ENCODE measurements around the gene UCN2. TPM values are rescaled to one million over a fixed set of nuclear protein-coding genes. Genes with fewer than 3 reads are reported as not detected.

Gene UCN2
- total and polyA plus RNA-seq, 9 of the 15 experiments (the other 6 are each of a cell fraction or from before 2014, with no cell fraction given) = 0.08 to 0.11 TPM; not detected in 7

GRCh38 chr3:48536785-48537184, 26.8 kb downstream of the UCN2 start:
- H3K36me3 ChIP-seq (ENCODE audit: control insufficient read depth, insufficient read depth, low read length) = peaks cover 71% of the 10 kb centered on the region

More at GRCh38 chr3:48536785-48537184, 26.8 kb downstream of the UCN2 start:
- Histone ChIP-seq H3K4me3 (no peak overlapping the region), H3K79me2 (ENCODE audit: control insufficient read depth, insufficient read depth, low read length) (no peaks in the 10 kb centered on the region), H2AFZ (ENCODE audit: low read depth, low read length) (no peak overlapping the region), H3K27ac (ENCODE audit: extremely low read depth, low read depth, low read length) (no peak overlapping the region), H3K9me3 (replicated peaks; ENCODE audit: control insufficient read depth, insufficient read depth, low read depth, low read length) (no peaks in the 10 kb centered on the region), H3K9me1 (ENCODE audit: control insufficient read depth, insufficient read depth, low read length) (peaks cover 4% of the 10 kb centered on the region), H3K4me1 (replicated peaks in 1 of 2; ENCODE audit: control insufficient read depth in 2 of 2, insufficient read depth in 2 of 2, low read length in 2 of 2) (no peaks in the 10 kb centered on the region), H3K4me2 (ENCODE audit: insufficient read depth, low read length) (no peak overlapping the region), H3K9ac (ENCODE audit: insufficient read depth in 1 of 2, low read depth in 2 of 2, low read length in 2 of 2) (no peak overlapping the region), H3K27me3 (ENCODE audit: control insufficient read depth in 2 of 2, insufficient read depth in 2 of 2, low read length in 2 of 2) (no peaks in the 10 kb centered on the region), H4K20me1 (replicated peaks; ENCODE audit: control insufficient read depth, insufficient read depth, low read length) (no peaks in the 10 kb centered on the region)
- ChIA-PET CTCF (ENCODE audit: low intra/inter-chr PET ratio) (no interaction called here), POLR2A (interaction anchor here (1.0 kb wide), 1 partner anchor 12 kb away, joined by 4 read pairs; no protein-coding TSS in a partner anchor)
- TF ChIP-seq KAT2B (IDR thresholded peaks at IDR 0.05; ENCODE audit: low read depth, low read length) (no peak), SAFB (IDR thresholded peaks at IDR 0.05; ENCODE audit: borderline replicate concordance, low read depth, low read length) (no peak), ARNT (IDR thresholded peaks at IDR 0.05) (no peak), CBFA2T2 (conservative IDR thresholded peaks at IDR 0.05) (no peak), ZNF217 (CRISPR knock-in tag; IDR thresholded peaks at IDR 0.05) (no peak), PHF21A (IDR thresholded peaks at IDR 0.05; ENCODE audit: borderline replicate concordance, low read depth) (no peak)
- TF ChIP-seq, protein P1, sequence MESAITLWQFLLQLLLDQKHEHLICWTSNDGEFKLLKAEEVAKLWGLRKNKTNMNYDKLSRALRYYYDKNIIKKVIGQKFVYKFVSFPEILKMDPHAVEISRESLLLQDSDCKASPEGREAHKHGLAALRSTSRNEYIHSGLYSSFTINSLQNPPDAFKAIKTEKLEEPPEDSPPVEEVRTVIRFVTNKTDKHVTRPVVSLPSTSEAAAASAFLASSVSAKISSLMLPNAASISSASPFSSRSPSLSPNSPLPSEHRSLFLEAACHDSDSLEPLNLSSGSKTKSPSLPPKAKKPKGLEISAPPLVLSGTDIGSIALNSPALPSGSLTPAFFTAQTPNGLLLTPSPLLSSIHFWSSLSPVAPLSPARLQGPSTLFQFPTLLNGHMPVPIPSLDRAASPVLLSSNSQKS (CRISPR knock-in tag; IDR thresholded peaks at IDR 0.05) = no peak
- TF ChIP-seq, protein P2, sequence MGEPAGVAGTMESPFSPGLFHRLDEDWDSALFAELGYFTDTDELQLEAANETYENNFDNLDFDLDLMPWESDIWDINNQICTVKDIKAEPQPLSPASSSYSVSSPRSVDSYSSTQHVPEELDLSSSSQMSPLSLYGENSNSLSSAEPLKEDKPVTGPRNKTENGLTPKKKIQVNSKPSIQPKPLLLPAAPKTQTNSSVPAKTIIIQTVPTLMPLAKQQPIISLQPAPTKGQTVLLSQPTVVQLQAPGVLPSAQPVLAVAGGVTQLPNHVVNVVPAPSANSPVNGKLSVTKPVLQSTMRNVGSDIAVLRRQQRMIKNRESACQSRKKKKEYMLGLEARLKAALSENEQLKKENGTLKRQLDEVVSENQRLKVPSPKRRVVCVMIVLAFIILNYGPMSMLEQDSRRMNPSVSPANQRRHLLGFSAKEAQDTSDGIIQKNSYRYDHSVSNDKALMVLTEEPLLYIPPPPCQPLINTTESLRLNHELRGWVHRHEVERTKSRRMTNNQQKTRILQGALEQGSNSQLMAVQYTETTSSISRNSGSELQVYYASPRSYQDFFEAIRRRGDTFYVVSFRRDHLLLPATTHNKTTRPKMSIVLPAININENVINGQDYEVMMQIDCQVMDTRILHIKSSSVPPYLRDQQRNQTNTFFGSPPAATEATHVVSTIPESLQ (CRISPR knock-in tag; IDR thresholded peaks at IDR 0.05) = no peak
- TF ChIP-seq, protein P3, sequence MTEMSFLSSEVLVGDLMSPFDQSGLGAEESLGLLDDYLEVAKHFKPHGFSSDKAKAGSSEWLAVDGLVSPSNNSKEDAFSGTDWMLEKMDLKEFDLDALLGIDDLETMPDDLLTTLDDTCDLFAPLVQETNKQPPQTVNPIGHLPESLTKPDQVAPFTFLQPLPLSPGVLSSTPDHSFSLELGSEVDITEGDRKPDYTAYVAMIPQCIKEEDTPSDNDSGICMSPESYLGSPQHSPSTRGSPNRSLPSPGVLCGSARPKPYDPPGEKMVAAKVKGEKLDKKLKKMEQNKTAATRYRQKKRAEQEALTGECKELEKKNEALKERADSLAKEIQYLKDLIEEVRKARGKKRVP (CRISPR knock-in tag; IDR thresholded peaks at IDR 0.05) = no peak
- TF ChIP-seq, protein P4, sequence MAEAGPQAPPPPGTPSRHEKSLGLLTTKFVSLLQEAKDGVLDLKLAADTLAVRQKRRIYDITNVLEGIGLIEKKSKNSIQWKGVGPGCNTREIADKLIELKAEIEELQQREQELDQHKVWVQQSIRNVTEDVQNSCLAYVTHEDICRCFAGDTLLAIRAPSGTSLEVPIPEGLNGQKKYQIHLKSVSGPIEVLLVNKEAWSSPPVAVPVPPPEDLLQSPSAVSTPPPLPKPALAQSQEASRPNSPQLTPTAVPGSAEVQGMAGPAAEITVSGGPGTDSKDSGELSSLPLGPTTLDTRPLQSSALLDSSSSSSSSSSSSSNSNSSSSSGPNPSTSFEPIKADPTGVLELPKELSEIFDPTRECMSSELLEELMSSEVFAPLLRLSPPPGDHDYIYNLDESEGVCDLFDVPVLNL (CRISPR knock-in tag; IDR thresholded peaks at IDR 0.05; ENCODE audit: low read depth) = no peak
- 94% methylated on average over 5 of the region's 5 CpGs for WGBS (ENCODE audit: insufficient coverage, low coverage, missing lambda C conversion rate)
- no peak for ATAC-seq
- intact Hi-C loops (cut with micrococcal nuclease) (no loop called here), in situ Hi-C loops (cut with MboI) (no loop called here)
- no peak for DNase-seq (ENCODE audit: extremely low read depth in 1 of 4, low spot score in 3 of 4)
- FAIRE-seq = no peak
- no TSS peak for BruUV-seq (replicated peaks)

Measured in K562 (cell line).